GM23338 (cell line): ENCODE data around the gene SHOX. TPM values are rescaled to one million over a fixed set of nuclear protein-coding genes. Genes with fewer than 3 reads are reported as not detected.
"Not testable (repeated sequence)": the region's sequence is repeated elsewhere in the genome, so short reads cannot be mapped to it uniquely, and the experiment has no call there.

Source experiments
- ATAC-seq: fragments of 200-7000 bp; cut with Tn5 transposase; 3 replicates; pipeline ENCODE4 v1.9.1; 2020
- DNase-seq: peaks from one replicate; pipeline ENCODE4 v3.0.0-alpha.2; 2015; ENCODE audit warnings: low spot score
- H2AFZ ChIP-seq: fragments of 200-600 bp; sonication (generic); 2 replicates; pipeline ENCODE4 v1.8.0; 2016; ENCODE audit warnings: antibody characterized with exemption, mild to moderate bottlenecking, moderate library complexity
- H3F3A ChIP-seq: fragments of 200-600 bp; sonication (generic); replicated peaks from 2 replicates; pipeline ENCODE4 v1.8.0; 2017; ENCODE audit warnings: antibody characterized with exemption, mixed run types, low read depth
- H3K27ac ChIP-seq: fragments of 200-600 bp; sonication (generic); 2 replicates; pipeline ENCODE4 v1.6.1; 2016; ENCODE audit warnings: low read depth
- H3K27me3 ChIP-seq: fragments of 200-600 bp; sonication (generic); 2 replicates; pipeline ENCODE4 v1.8.0; 2016; ENCODE audit warnings: mild to moderate bottlenecking, mixed run types, moderate library complexity; ENCODE audit not compliant: insufficient read depth
- H3K36me3 ChIP-seq: fragments of 200-600 bp; sonication (generic); 2 replicates; pipeline ENCODE4 v1.8.0; 2016; ENCODE audit warnings: mild to moderate bottlenecking; ENCODE audit not compliant: insufficient read depth
- H3K4me1 ChIP-seq: fragments of 200-600 bp; sonication (generic); 2 replicates; pipeline ENCODE4 v1.8.0; 2016; ENCODE audit warnings: mild to moderate bottlenecking, moderate library complexity; ENCODE audit not compliant: insufficient read depth
- H3K4me2 ChIP-seq: fragments of 200-600 bp; sonication (generic); 2 replicates; pipeline ENCODE4 v1.7.1; 2017; ENCODE audit warnings: mixed run types
- H3K4me3 ChIP-seq: fragments of 200-600 bp; sonication (generic); 2 replicates; pipeline ENCODE4 v1.6.1; 2016; ENCODE audit warnings: mixed run types
- H3K79me2 ChIP-seq: fragments of 200-600 bp; sonication (generic); replicated peaks from 2 replicates; pipeline ENCODE4 v1.8.0; 2017; ENCODE audit warnings: mild to moderate bottlenecking; ENCODE audit not compliant: insufficient read depth
- H3K9me2 ChIP-seq: fragments of 200-600 bp; sonication (generic); 2 replicates; pipeline ENCODE4 v1.8.0; 2017; ENCODE audit not compliant: insufficient read depth
- H4K20me1 ChIP-seq: fragments of 200-600 bp; sonication (generic); replicated peaks from 2 replicates; pipeline ENCODE4 v1.8.0; 2017; ENCODE audit warnings: mild to moderate bottlenecking; ENCODE audit not compliant: insufficient read depth
- H3K27ac Mint-ChIP-seq: 2 replicates; pipeline ENCODE4 v1.8.0; 2020; ENCODE audit warnings: inconsistent platforms, mild to moderate bottlenecking, moderate library complexity, mixed read lengths
- H3K27me3 Mint-ChIP-seq: 3 replicates; pipeline ENCODE4 v1.8.0; 2022; ENCODE audit warnings: low read depth, mild to moderate bottlenecking, moderate library complexity, mixed read lengths, inconsistent platforms; ENCODE audit not compliant: insufficient read depth, poor library complexity
- H3K36me3 Mint-ChIP-seq: 3 replicates; pipeline ENCODE4 v1.8.0; 2021; ENCODE audit warnings: low read depth, mild to moderate bottlenecking, inconsistent platforms, moderate library complexity, mixed read lengths
- H3K4me1 Mint-ChIP-seq: 3 replicates; pipeline ENCODE4 v1.8.0; 2020; ENCODE audit warnings: mild to moderate bottlenecking, inconsistent platforms, mixed read lengths
- H3K4me3 Mint-ChIP-seq: 3 replicates; pipeline ENCODE4 v1.8.0; 2021; ENCODE audit warnings: moderate library complexity, mild to moderate bottlenecking, inconsistent platforms, mixed read lengths
- H3K9me3 Mint-ChIP-seq: 3 replicates; pipeline ENCODE4 v1.8.0; 2020; ENCODE audit warnings: moderate library complexity, mild to moderate bottlenecking, inconsistent platforms, mixed read lengths
- CREB1 ChIP-seq: fragments of 250-450 bp; sonication (Bioruptor Pico); IDR thresholded peaks from 2 replicates; pipeline ENCODE4 v1.5.0; 2020; ENCODE audit warnings: low read depth, mild to moderate bottlenecking, moderate library complexity
- ETS1 ChIP-seq: IDR thresholded peaks from 2 replicates; pipeline ENCODE4 v1.6.1; 2016; ENCODE audit warnings: antibody characterized with exemption
- EZH2 ChIP-seq: fragments of 200-600 bp; sonication (generic); IDR thresholded peaks from one replicate; pipeline ENCODE4 v1.8.0; 2017; ENCODE audit warnings: antibody characterized with exemption, mild to moderate bottlenecking, low read depth; ENCODE audit not compliant: unreplicated experiment
- EZH2phosphoT487 ChIP-seq: fragments of 200-600 bp; sonication (generic); IDR thresholded peaks from one replicate; pipeline ENCODE4 v1.8.1; 2018; ENCODE audit warnings: antibody characterized with exemption; ENCODE audit not compliant: unreplicated experiment
- JUNB ChIP-seq: IDR thresholded peaks from one replicate; pipeline ENCODE4 v1.6.1; 2016; ENCODE audit warnings: antibody characterized with exemption; ENCODE audit not compliant: unreplicated experiment
- NANOG ChIP-seq: IDR thresholded peaks from 2 replicates; pipeline ENCODE4 v1.6.1; 2016; ENCODE audit warnings: antibody characterized with exemption, borderline replicate concordance
- POLR2AphosphoS5 ChIP-seq: IDR thresholded peaks from 2 replicates; pipeline ENCODE4 v1.6.1; 2016; ENCODE audit warnings: antibody characterized with exemption, low read depth
- REST ChIP-seq: IDR thresholded peaks from one replicate; pipeline ENCODE4 v1.6.1; 2018; ENCODE audit warnings: antibody characterized with exemption; ENCODE audit not compliant: unreplicated experiment
- STAT1 ChIP-seq: IDR thresholded peaks from one replicate; pipeline ENCODE4 v1.6.1; 2016; ENCODE audit warnings: antibody characterized with exemption; ENCODE audit not compliant: unreplicated experiment
- ZNF114 ChIP-seq: fragments of 250-450 bp; sonication (Bioruptor Pico); IDR thresholded peaks from 2 replicates; pipeline ENCODE4 v1.5.0; 2020; ENCODE audit warnings: mild to moderate bottlenecking, moderate library complexity
- ZNF331 ChIP-seq: fragments of 250-450 bp; sonication (Bioruptor Pico); IDR thresholded peaks from 2 replicates; pipeline ENCODE4 v1.5.0; 2020; ENCODE audit warnings: low read depth, mild to moderate bottlenecking, moderate library complexity
- polyA plus RNA-seq: library from polyadenylated mRNA; unstranded; fragments of >200 nt; fragmentation: Nextera tagmentation; extraction: Ambion mirVana; gene quantifications from 2 replicates; pipeline ENCODE4 v1.2.1, GENCODE V29; 2016
- total RNA-seq: library from RNA; depleted of rRNA; stranded (reverse); fragments of >200 nt; shearing (Covaris generic); gene quantifications from 2 replicates; pipeline ENCODE4 v1.2.3, GENCODE V29; 2014

Gene SHOX
- total and polyA plus RNA-seq, 2 experiments from 2014 or later: not detected

GRCh38 chrX:617891-618290, 12.7 kb upstream of the SHOX start (continued):
- no peak for TF ChIP-seq JUNB
- no peak for TF ChIP-seq ETS1

GRCh38 chrX:618304-618703, 12.3 kb upstream of the SHOX start:
- not testable (repeated sequence) for H3K4me3 ChIP-seq, H4K20me1 ChIP-seq, H3K4me1 Mint-ChIP-seq, H3K36me3 ChIP-seq, ATAC-seq, H3K27ac ChIP-seq, H3K9me2 ChIP-seq, H3K27ac Mint-ChIP-seq, H3K4me1 ChIP-seq, H3K4me2 ChIP-seq, DNase-seq, H3K79me2 ChIP-seq, H2AFZ ChIP-seq
- peaks cover 84% of the 10 kb centered on the region for H3K9me3 Mint-ChIP-seq
- H3K27me3 Mint-ChIP-seq: peaks cover 45% of the 10 kb centered on the region
- H3K36me3 Mint-ChIP-seq: peaks cover 45% of the 10 kb centered on the region
- peaks cover 70% of the 10 kb centered on the region for H3K27me3 ChIP-seq
- peak overlapping the region; percentile 50; the same call in 1 of the 3 replicates for H3K4me3 Mint-ChIP-seq
- peaks cover 13% of the 10 kb centered on the region; the same call in 1 of the 2 replicates for H3F3A ChIP-seq

GRCh38 chrX:618761-619450, 11.7 kb upstream of the SHOX start:
- Histone ChIP-seq H3K4me3 (peak overlapping the region; percentile 44; the same call in 1 of the 2 replicates), H3K27me3 (peaks cover 76% of the 10 kb centered on the region), H4K20me1 (peaks cover 8% of the 10 kb centered on the region; the same call in 1 of the 2 replicates), H3K79me2 (no peaks in the 10 kb centered on the region), H3K9me2 (no peaks in the 10 kb centered on the region), H3K4me2 (peak overlapping the region; percentile 74), H3K27ac (no peak overlapping the region), H3K36me3 (no peaks in the 10 kb centered on the region), H3F3A (peaks cover 19% of the 10 kb centered on the region), H2AFZ (no peak overlapping the region), H3K4me1 (peaks cover 9% of the 10 kb centered on the region; the same call in 1 of the 2 replicates)
- Mint-ChIP-seq H3K27ac (no peak overlapping the region), H3K4me3 (peak overlapping the region; percentile 50; the same call in 1 of the 3 replicates), H3K4me1 (no peaks in the 10 kb centered on the region; the same call in 2 of the 3 replicates), H3K36me3 (peaks cover 47% of the 10 kb centered on the region), H3K27me3 (peaks cover 47% of the 10 kb centered on the region), H3K9me3 (peaks cover 81% of the 10 kb centered on the region)
- no peak for DNase-seq
- ATAC-seq: peak; percentile 41
- TF ChIP-seq ETS1 (no peak), REST (no peak), NANOG (no peak), CREB1 (CRISPR knock-in tag) (no peak), JUNB (no peak), POLR2AphosphoS5 (no peak), EZH2phosphoT487 (no peak), STAT1 (no peak), ZNF331 (CRISPR knock-in tag) (no peak), ZNF114 (CRISPR knock-in tag) (no peak), EZH2 (no peak)
